Lower lobe of right lung (tissue), 2 donors: Measurements from ENCODE around the gene P3H3. TPM values are rescaled to one million over a fixed set of nuclear protein-coding genes. Genes with fewer than 3 reads are reported as not detected.

Experiments
- ATAC-seq, 2 donors: fragments of 200-7000 bp; cut with Tn5 transposase; one replicate each; pipeline ENCODE4 v1.9.1; 2020 to 2022; ENCODE audit warnings: mild to moderate bottlenecking in 2 of 2, moderate library complexity in 2 of 2
- DNase-seq: peaks from one replicate; pipeline ENCODE4 v3.0.0-alpha.2; 2020
- H3K27ac ChIP-seq: fragments of 200-600 bp; one replicate; pipeline ENCODE4 v1.8.0; 2022
- H3K27me3 ChIP-seq: fragments of 200-600 bp; one replicate; pipeline ENCODE4 v1.8.0; 2022; ENCODE audit warnings: low read depth
- H3K36me3 ChIP-seq: fragments of 200-600 bp; one replicate; pipeline ENCODE4 v1.8.0; 2022; ENCODE audit warnings: mild to moderate bottlenecking
- H3K4me1 ChIP-seq: fragments of 200-600 bp; one replicate; pipeline ENCODE4 v1.8.0; 2022
- H3K4me3 ChIP-seq: fragments of 200-600 bp; one replicate; pipeline ENCODE4 v1.8.0; 2022; ENCODE audit warnings: mild to moderate bottlenecking
- H3K9me3 ChIP-seq: fragments of 200-600 bp; one replicate; pipeline ENCODE4 v1.8.0; 2022
- CTCF ChIP-seq: fragments of 200-600 bp; IDR thresholded peaks from one replicate; pipeline ENCODE4 v1.8.0; 2022; ENCODE audit warnings: antibody characterized with exemption, mild to moderate bottlenecking
- intact Hi-C: fragments of 100-400 bp; cut with DNase I; formaldehyde crosslinking; loops from one replicate; pipeline ENCODE4 v1.11.0; 2022
- long read RNA-seq: library from polyadenylated mRNA; unstranded; transcript quantifications from one replicate; pipeline ENCODE4 v2.0.0, GENCODE V29; 2021
- total RNA-seq: library from RNA; stranded (reverse); fragmentation: NEBNext Ultra II Directional; extraction: Animal tissue kit (Norgen Biotek cat#: 25700); gene quantifications from one replicate; pipeline ENCODE4 v1.2.1, GENCODE V29; 2021
- donor health status: DM: no; HTN: yes; CAD: no; lungs with severe emphysema.

The P3H3 gene
- 7.0 TPM for total RNA-seq
- long read RNA-seq, transcript P3H3-201 (15 exons, 2,632 nt), result major isoform, 7 of 13 reads
- long read RNA-seq, partial matches to known transcripts, result 4 of 13 reads
- long read RNA-seq, other reads (novel, unspliced or antisense), result 1 of 13 reads

- Histone ChIP-seq H3K4me1 (peaks cover 16% of the 10 kb centered on the region), H3K27me3 (peaks cover 29% of the 10 kb centered on the region), H3K36me3 (no peaks in the 10 kb centered on the region), H3K9me3 (no peaks in the 10 kb centered on the region), H3K27ac (peak within 1 kb of the TSS; percentile 64), H3K4me3 (peak within 1 kb of the TSS; percentile 71)
- intact Hi-C loops, result no loop called here
- no peak for TF ChIP-seq CTCF
- no peak for DNase-seq
- ATAC-seq, result peak; percentile 3 to 35
Measured at GRCh38 chr12:6827982-6828780, at the start of gene P3H3. Gene P3H3, plus strand, starts transcription at chr12:6828407. Its CDS starts 34 bp downstream, at chr12:6828441.

GRCh38 chr12:6778574-6779550 lies 49.3 kb upstream of the P3H3 start:
- ATAC-seq, result peak; percentile 98
- Histone ChIP-seq H3K27me3 (no peaks in the 10 kb centered on the region), H3K4me1 (peaks cover 17% of the 10 kb centered on the region), H3K9me3 (no peaks in the 10 kb centered on the region), H3K27ac (peak overlapping the region; percentile 53), H3K4me3 (peak overlapping the region; percentile 51), H3K36me3 (no peaks in the 10 kb centered on the region)
- peak; percentile 96 for TF ChIP-seq CTCF
- intact Hi-C loops, result no loop called here
- peak; percentile 95 for DNase-seq

- ATAC-seq, result no peak
- Histone ChIP-seq H3K9me3 (no peaks in the 10 kb centered on the region), H3K27ac (no peak overlapping the region), H3K27me3 (no peaks in the 10 kb centered on the region), H3K36me3 (no peaks in the 10 kb centered on the region), H3K4me3 (no peak overlapping the region), H3K4me1 (peaks cover 21% of the 10 kb centered on the region)
- intact Hi-C loops, result loop anchor here (10.0 kb wide), 1 partner anchor 45 kb away; no protein-coding TSS in a partner anchor
- DNase-seq, result no peak
- TF ChIP-seq CTCF, result no peak
Measured at GRCh38 chr12:6779708-6780432, 48.3 kb upstream of the P3H3 start.

GRCh38 chr12:6780573-6780972 lies 47.6 kb upstream of the P3H3 start:
- no peaks in the 10 kb centered on the region for H3K27me3 ChIP-seq
- TF ChIP-seq CTCF, result no peak
- intact Hi-C loops, result loop anchor here (10.0 kb wide), 1 partner anchor 46 kb away; no protein-coding TSS in a partner anchor

GRCh38 chr12:6782119-6782518 lies 46.1 kb upstream of the P3H3 start:
- no peaks in the 10 kb centered on the region for H3K27me3 ChIP-seq
- H3K36me3 ChIP-seq, result no peaks in the 10 kb centered on the region
- no peak for ATAC-seq
- no peak overlapping the region for H3K27ac ChIP-seq
- H3K9me3 ChIP-seq, result no peaks in the 10 kb centered on the region
- intact Hi-C loops, result loop anchor here (10.0 kb wide), 1 partner anchor 47 kb away; no protein-coding TSS in a partner anchor
- no peak for TF ChIP-seq CTCF
- H3K4me1 ChIP-seq, result peaks cover 21% of the 10 kb centered on the region
- H3K4me3 ChIP-seq, result no peak overlapping the region
- DNase-seq, result no peak

More at GRCh38 chr12:6780573-6780972, 47.6 kb upstream of the P3H3 start:
- ATAC-seq (no peak), DNase-seq (no peak)
- Histone ChIP-seq H3K4me1 (peaks cover 21% of the 10 kb centered on the region), H3K4me3 (no peak overlapping the region), H3K27ac (no peak overlapping the region), H3K36me3 (no peaks in the 10 kb centered on the region), H3K9me3 (no peaks in the 10 kb centered on the region)
